Large intestine (tissue), 3 donors: ENCODE measurements around the gene EMCN. TPM values are rescaled to one million over a fixed set of nuclear protein-coding genes. Genes with fewer than 3 reads are reported as not detected.

Experiments used
- DNase-seq, 2 donors: peaks; one replicate each; pipeline versions ENCODE4 v3.0.0 to v3.0.0-alpha.2; 2013
- H3K27ac ChIP-seq: one replicate; pipeline ENCODE4 v1.5.1; 2013; ENCODE audit warnings: low read length
- H3K27me3 ChIP-seq: 2 replicates; pipeline ENCODE4 v1.6.1; 2013; ENCODE audit warnings: low read length; ENCODE audit not compliant: control insufficient read depth, insufficient read depth
- H3K36me3 ChIP-seq: 2 replicates; pipeline ENCODE4 v1.6.1; 2013; ENCODE audit warnings: low read length; ENCODE audit not compliant: control insufficient read depth, insufficient read depth
- H3K4me1 ChIP-seq: one replicate; pipeline ENCODE4 v1.6.1; 2013; ENCODE audit warnings: low read length; ENCODE audit not compliant: control insufficient read depth, insufficient read depth
- H3K4me3 ChIP-seq: one replicate; pipeline ENCODE4 v1.5.1; 2013; ENCODE audit warnings: low read length
- H3K9me3 ChIP-seq: one replicate; pipeline ENCODE4 v1.6.1; 2013; ENCODE audit warnings: mild to moderate bottlenecking, low read depth, low read length, moderate library complexity; ENCODE audit not compliant: control insufficient read depth
- WGBS: methylation state at CpG from one replicate; pipeline ENCODE4 v1.1.5; 2013; ENCODE audit warnings: low lambda C conversion rate; ENCODE audit not compliant: insufficient coverage; 5-methylcytosine and 5-hydroxymethylcytosine counted together
- polyA plus RNA-seq: library from polyadenylated mRNA; unstranded; fragments of 120-200 nt; gene quantifications from one replicate; pipeline ENCODE4 v1.2.1, GENCODE V29; 2013

Gene EMCN
- polyA plus RNA-seq, 1 donor = 8.7 TPM

- 88% methylated on average over 1 of the region's 2 CpGs for WGBS
- Histone ChIP-seq H3K27me3 (no peaks in the 10 kb centered on the region), H3K4me1 (no peaks in the 10 kb centered on the region), H3K4me3 (no peak overlapping the region), H3K36me3 (no peaks in the 10 kb centered on the region), H3K9me3 (no peaks in the 10 kb centered on the region), H3K27ac (no peak overlapping the region)
- no peak for DNase-seq
Measured at GRCh38 chr4:100450449-100450848, 67.4 kb downstream of the EMCN start.

GRCh38 chr4:100431416-100431815 lies 86.4 kb downstream of the EMCN start:
- Histone ChIP-seq H3K27ac (no peak overlapping the region), H3K4me1 (no peaks in the 10 kb centered on the region), H3K9me3 (no peaks in the 10 kb centered on the region), H3K4me3 (no peak overlapping the region), H3K36me3 (no peaks in the 10 kb centered on the region), H3K27me3 (no peaks in the 10 kb centered on the region)
- WGBS = no CpG with 5 or more reads among the region's 1 CpG
- no peak for DNase-seq

- 100% methylated on average over 3 of the region's 5 CpGs for WGBS
Measured at GRCh38 chr4:100430451-100430850, 87.4 kb downstream of the EMCN start.

GRCh38 chr4:100429616-100430015 lies 88.2 kb downstream of the EMCN start:
- no peak overlapping the region for H3K27ac ChIP-seq
- H3K4me1 ChIP-seq = no peaks in the 10 kb centered on the region
- no peaks in the 10 kb centered on the region for H3K27me3 ChIP-seq
- no CpG with 5 or more reads among the region's 1 CpG for WGBS
- H3K36me3 ChIP-seq = no peaks in the 10 kb centered on the region
- H3K9me3 ChIP-seq = no peaks in the 10 kb centered on the region
- H3K4me3 ChIP-seq = no peak overlapping the region
- DNase-seq = no peak

More at GRCh38 chr4:100430451-100430850, 87.4 kb downstream of the EMCN start:
- no peak for DNase-seq
- Histone ChIP-seq H3K36me3 (no peaks in the 10 kb centered on the region), H3K4me3 (no peak overlapping the region), H3K9me3 (no peaks in the 10 kb centered on the region), H3K4me1 (no peaks in the 10 kb centered on the region), H3K27ac (no peak overlapping the region), H3K27me3 (no peaks in the 10 kb centered on the region)

- H3K36me3 ChIP-seq = no peaks in the 10 kb centered on the region
- H3K9me3 ChIP-seq = no peaks in the 10 kb centered on the region
- WGBS = no CpG with 5 or more reads among the region's 2 CpGs
- H3K27ac ChIP-seq = no peak overlapping the region
- DNase-seq = no peak
- H3K4me1 ChIP-seq = no peaks in the 10 kb centered on the region
- H3K4me3 ChIP-seq = no peak overlapping the region
- no peaks in the 10 kb centered on the region for H3K27me3 ChIP-seq
Measured at GRCh38 chr4:100428051-100428450, 89.8 kb downstream of the EMCN start.

- no peaks in the 10 kb centered on the region for H3K9me3 ChIP-seq
- DNase-seq = no peak
- H3K4me3 ChIP-seq = no peak overlapping the region
- WGBS = 100% methylated on average over 2 of the region's 4 CpGs
- no peak overlapping the region for H3K27ac ChIP-seq
- no peaks in the 10 kb centered on the region for H3K36me3 ChIP-seq
- H3K4me1 ChIP-seq = no peaks in the 10 kb centered on the region
- no peaks in the 10 kb centered on the region for H3K27me3 ChIP-seq
Measured at GRCh38 chr4:100424376-100424775, 93.4 kb downstream of the EMCN start.

GRCh38 chr4:100422894-100423293 lies 94.9 kb downstream of the EMCN start:
- Histone ChIP-seq H3K27me3 (no peaks in the 10 kb centered on the region), H3K4me3 (no peak overlapping the region), H3K9me3 (no peaks in the 10 kb centered on the region), H3K27ac (no peak overlapping the region), H3K36me3 (no peaks in the 10 kb centered on the region), H3K4me1 (no peaks in the 10 kb centered on the region)
- 40% methylated on average over 1 of the region's 1 CpG for WGBS
- DNase-seq = no peak

- no peaks in the 10 kb centered on the region for H3K9me3 ChIP-seq
- H3K4me3 ChIP-seq = no peak overlapping the region
- no peaks in the 10 kb centered on the region for H3K36me3 ChIP-seq
- no peak for DNase-seq
- whole genome bisulfite sequencing = no CpG with 5 or more reads among the region's 3 CpGs
- H3K27ac ChIP-seq = no peak overlapping the region
- no peaks in the 10 kb centered on the region for H3K27me3 ChIP-seq
- no peaks in the 10 kb centered on the region for H3K4me1 ChIP-seq
Measured at GRCh38 chr4:100421361-100421978, 96.4 kb downstream of the EMCN start.

GRCh38 chr4:100420571-100420970 lies 97.3 kb downstream of the EMCN start:
- no peak for DNase-seq
- Histone ChIP-seq H3K27me3 (no peaks in the 10 kb centered on the region), H3K9me3 (no peaks in the 10 kb centered on the region), H3K4me1 (no peaks in the 10 kb centered on the region), H3K36me3 (no peaks in the 10 kb centered on the region), H3K4me3 (no peak overlapping the region), H3K27ac (no peak overlapping the region)
- 83% methylated on average over 1 of the region's 2 CpGs for WGBS

GRCh38 chr4:100417565-100417964 lies 100.3 kb downstream of the EMCN start:
- Histone ChIP-seq H3K4me1 (no peaks in the 10 kb centered on the region), H3K9me3 (no peaks in the 10 kb centered on the region), H3K27me3 (no peaks in the 10 kb centered on the region), H3K27ac (no peak overlapping the region), H3K4me3 (no peak overlapping the region), H3K36me3 (no peaks in the 10 kb centered on the region)
- DNase-seq = no peak
- no CpG with 5 or more reads among the region's 1 CpG for WGBS

- H3K9me3 ChIP-seq = no peaks in the 10 kb centered on the region
- no peaks in the 10 kb centered on the region for H3K4me1 ChIP-seq
- no peak overlapping the region for H3K4me3 ChIP-seq
- H3K27me3 ChIP-seq = no peaks in the 10 kb centered on the region
- 100% methylated on average over 1 of the region's 3 CpGs for WGBS
- no peak for DNase-seq
- H3K27ac ChIP-seq = no peak overlapping the region
- H3K36me3 ChIP-seq = no peaks in the 10 kb centered on the region
Measured at GRCh38 chr4:100414016-100414790, 103.6 kb downstream of the EMCN start.
